HG03460 (cell line): ENCODE results near the gene DOCK1.

Experiments
- ATAC-seq: cut with Tn5 transposase; IDR thresholded peaks from one replicate; pipeline ENCODE4 v1.9.1; 2021; ENCODE audit not compliant: unreplicated experiment

Gene DOCK1

DNA sequence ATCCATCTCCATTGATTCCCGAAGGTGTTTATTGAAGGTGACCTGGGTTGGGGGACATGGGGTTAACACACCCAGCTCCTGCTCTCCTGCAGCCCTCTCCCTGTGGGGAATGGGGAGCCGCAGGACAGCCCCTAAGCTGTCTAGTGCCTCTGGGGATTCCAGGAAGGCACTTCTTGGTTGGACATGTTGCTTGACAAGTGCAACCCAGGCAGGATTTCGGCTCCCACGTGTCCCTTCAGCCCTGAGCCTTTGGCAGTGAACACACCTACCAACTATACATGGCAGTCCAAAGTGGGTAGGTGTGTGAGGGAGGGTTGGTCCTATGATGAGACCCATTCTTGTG, 43.9 kb downstream of the DOCK1 start:
- no peak for ATAC-seq

DNA sequence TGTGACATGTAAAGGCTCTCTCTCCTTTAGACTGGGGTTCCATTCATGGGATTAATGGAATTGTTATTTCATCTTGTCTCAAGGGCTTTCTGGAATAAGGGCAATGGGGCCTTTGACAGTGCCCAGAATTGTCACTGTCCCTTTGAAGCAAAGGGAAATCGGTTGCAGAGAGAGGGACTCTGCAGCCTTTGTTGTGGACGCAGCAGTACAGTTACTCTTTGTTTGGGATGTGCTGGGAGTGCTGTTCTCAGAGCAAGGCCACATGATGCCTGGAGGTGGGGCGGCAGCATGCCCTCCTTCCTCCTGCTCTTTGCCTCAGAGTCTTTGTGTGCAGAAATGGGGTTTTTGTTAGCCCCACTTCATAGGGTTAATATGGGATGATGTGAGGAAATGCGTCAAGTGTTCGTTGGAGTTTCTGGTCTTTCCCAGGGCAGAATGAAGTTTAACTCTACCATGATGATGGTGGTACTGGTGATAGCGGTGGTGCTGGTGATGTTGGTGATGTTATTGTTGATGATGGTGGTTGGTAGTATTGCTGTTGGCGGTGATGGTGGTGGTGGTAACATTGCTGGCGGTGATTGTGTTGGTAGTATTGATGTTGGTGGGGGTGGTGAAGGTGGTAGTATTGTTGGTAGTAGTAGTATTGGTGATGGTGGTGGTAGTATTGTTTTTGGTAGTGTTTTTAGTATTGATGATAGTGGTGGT, 45.3 kb downstream of the DOCK1 start:
- no peak for ATAC-seq

DNA sequence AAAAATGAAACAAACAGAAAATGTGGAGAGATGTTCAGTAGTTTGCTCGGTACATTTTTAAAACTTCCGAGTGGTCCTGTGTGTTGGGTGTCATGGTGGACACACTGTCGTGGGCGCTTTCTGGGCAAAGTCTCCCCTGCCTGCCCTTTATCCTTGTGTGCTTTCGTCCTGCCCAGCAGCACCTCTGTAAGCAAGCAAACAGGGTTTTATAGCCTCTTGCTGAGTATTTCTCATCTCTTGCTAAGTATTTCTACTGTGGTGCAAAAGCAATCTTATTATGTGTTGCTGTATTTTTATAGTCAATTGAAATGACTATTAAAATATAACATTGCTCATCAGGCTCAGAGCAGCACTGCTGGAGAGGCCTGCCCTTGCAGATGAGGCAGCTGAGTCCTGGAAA, 48.7 kb downstream of the DOCK1 start:
- ATAC-seq: no peak

DNA sequence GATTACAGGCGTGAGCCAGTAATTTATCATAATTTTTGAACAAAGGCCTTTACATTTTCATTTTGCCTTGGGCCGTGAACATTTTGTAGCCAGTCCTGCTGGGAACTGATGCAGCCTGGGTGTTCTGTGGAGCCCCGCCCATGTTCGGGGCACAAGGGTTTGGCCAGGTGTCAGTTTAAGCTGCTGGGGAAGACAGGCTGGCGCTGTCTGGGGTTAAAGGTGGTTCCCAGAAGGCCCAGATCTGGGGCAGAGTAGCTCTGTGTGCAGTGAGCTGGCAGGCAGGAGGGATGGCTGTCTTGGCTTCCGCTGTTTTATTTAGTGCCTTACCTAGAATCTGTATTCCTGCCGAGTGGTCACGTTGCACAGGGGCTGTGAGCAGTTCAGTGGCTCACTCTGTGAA, 50.2 kb downstream of the DOCK1 start:
- no peak for ATAC-seq

DNA sequence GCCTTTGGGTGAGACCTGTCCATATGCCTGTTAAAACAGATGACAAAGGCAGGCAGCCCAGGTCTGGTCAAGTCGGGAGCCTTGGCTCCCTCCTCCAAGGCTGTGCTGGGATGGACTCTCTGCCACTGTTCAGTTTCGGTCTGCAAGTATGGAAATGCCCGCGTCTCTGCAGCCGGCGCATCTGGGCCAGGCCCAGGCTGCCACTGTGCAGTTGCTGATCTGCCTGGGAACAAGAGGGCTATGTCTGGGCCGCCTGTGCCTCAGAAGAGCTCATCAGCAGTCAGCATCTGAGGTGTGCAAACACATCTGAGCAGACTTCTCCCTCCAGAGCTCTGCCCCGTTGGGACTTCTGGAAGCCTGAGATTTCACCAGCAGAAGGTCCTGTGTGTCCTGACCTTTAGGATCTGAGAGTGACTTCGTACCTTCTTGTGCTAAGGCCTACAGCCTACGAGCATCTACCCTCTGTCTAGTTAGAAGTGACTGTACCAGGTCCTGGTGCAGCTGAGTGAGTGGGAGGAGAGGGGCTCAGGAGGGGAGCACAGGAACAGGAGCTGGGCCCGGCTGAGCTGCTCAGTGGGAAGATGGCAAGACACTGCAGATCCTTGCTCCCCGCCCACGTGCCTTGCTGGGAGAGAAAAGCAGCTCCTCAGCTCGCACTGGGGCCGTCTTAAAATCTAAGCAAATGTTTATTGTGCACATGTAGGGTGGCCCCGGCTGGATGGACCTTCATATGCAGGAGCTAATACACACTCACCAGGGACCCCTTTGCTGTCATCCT, 50.9 kb downstream of the DOCK1 start:
- ATAC-seq: no peak

DNA sequence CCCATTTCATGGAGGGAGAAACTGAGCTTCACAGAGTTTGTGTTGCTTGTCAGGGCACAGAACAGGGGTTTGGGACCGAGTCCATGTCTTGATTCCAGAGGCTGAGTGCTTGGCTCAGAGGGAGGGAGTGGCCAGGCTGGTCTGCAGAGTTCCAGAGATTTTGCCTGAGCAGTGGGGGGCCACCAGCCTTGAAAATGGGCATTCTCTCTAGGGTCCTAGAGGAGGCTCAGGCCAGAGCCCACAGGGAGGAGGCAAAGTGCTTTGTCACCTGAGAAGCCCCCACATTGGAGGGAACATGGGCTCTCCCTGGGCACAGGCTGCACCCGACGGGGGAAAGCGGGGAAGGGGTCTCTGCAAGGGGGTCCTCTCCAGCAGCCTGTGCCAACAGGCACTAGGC, 51.5 kb downstream of the DOCK1 start:
- no peak for ATAC-seq

DNA sequence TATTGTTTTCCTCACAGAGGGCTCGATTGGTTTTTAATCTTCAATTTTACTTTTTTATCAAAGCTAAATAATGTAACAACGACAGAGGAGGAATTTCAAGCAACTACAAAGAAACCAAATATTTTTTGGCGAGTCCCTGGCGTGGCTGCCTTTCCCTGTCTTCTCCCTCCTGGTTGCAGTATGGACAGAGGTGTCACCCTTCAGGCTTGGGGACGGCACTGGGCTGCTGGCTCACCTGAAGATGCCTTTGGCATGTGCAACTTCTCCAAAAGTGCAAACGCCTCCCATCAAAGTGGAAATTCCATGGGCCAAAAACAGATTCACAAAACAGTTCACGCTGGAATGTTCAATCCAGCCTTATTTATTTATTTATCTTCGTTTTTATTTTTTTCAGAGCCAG, 51.9 kb downstream of the DOCK1 start:
- ATAC-seq: no peak

DNA sequence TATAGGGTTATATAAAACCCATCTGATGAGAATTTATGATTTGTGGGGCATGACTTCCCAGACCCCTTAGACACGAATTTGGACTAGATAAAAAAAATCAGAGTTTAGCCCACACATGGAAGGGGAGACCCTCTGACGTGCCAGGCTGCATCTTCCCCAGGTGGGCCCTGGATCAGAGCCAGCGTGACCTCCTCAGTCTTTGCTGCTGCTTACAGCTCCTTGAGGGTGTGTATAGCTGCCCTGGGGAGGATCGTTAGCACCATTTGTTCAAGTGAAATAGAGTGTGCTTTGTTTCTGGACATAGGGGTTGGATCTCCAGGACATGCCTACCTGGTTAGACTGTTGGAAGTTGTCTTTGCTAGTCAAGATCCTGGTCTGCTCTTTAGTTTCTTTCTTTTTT, 54.2 kb downstream of the DOCK1 start:
- ATAC-seq: no peak

DNA sequence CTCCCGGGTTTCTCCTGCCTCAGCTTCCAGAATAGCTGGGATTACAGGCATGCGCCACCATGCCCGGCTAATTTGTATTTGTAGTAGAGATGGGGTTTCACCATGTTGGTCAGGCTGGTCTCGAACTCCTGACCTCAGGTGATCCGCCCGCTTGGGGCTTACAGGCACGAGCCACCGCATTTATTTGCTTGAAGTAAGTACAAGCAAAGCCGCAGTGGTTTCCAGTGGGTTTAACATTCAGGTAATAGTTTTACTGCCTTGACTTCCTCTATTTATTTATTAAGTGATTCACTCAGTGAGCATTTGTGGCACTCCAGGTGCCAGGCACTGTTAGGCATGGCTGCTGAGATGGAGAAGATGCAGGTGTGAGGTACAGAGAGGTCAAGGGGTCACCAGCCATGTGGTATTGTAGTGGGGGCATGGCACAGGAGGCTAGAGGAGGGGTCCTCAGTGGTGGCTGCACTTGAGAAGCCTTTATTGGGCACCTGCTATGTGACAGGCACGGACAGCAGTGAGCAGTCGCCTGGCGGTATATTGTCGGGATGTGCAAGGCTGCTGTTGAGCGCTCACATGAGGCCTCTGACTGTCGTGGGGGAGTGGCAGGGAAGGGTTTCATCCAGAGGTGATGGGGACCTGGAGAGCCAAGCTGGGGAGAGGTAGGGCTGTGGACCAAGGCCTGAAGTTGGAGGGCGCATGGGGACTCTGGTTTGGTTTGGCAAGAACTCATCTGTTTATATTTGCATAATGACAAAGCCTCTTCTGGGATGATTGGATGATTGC, 54.9 kb downstream of the DOCK1 start:
- ATAC-seq: no peak

DNA sequence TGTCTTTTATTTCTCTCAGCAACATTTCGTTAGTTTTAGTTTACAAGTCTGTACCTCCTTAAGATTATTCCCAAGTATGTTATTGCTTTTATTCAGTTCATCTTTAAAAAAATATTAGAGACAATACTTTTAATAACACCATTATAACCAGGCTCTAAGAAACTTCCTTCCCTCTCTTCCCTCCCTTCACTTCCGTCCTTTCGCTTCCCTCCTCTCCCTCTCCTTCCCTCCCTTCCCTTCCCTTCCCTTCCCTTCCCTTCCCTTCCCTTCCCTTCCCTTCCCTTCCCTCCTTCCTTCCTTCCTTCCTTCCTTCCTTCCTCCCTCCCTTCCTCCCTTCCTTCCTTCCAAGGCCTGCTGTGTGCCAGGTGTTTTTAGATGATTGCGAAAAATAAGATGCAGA, 58.1 kb downstream of the DOCK1 start:
- ATAC-seq: no peak

DNA sequence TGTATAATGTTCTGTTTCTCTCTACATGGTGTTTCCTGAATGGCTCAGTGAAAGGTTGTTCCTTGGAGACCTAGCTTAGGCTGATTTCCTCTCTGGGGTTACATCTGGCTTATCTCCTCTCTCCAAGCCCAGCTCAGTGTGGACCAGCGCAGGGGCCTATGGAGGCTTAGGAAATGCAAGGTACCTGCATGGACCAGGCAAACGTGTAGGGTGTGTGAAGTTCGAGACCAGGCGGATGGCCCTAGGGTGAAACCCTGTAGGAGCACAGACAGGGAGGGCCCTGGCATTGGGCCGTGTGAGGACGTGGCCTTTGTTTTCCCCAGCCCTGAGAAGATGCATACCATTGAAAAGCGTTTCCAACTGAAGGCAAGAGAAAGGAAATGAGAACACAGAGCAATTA, 59.0 kb downstream of the DOCK1 start:
- no peak for ATAC-seq

DNA sequence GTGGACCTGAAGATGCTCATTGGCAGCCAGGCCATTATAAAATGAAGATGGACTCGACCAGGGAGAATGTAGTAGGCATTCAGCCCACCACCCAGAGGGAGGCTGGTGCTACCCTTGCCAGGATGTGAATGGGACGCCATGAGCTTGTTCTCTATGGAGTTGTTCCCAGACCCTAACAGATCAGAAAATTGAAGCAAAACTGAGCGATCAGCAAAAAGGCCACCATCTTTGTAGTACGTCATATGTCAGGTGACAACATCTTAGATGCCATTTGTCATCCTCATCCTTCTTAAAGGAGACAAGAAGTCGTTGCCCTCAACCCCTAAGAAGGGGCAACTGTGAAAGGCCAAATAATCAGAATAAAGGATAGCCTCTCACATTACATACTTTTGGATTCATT, 61.7 kb downstream of the DOCK1 start:
- ATAC-seq: no peak

DNA sequence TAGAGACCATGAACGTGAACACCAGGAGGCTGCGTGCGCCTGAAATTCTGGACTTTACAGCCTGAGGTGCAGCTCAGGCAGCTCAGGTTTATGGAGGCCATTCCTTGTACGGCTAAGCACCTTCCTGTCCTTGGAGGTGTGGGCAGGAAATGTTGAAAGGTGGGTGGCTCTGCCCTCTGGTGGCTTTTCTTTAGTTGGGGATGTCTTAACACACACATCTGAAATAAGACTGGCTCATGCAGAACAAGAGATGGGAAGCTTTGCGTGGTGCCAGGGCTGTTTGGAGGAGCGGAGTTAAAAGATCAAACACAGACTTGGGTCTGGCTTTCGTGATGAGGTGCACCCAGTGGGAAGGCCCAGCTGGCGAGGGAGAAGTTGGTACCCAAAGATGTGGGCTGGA, 64.1 kb downstream of the DOCK1 start:
- ATAC-seq: no peak

DNA sequence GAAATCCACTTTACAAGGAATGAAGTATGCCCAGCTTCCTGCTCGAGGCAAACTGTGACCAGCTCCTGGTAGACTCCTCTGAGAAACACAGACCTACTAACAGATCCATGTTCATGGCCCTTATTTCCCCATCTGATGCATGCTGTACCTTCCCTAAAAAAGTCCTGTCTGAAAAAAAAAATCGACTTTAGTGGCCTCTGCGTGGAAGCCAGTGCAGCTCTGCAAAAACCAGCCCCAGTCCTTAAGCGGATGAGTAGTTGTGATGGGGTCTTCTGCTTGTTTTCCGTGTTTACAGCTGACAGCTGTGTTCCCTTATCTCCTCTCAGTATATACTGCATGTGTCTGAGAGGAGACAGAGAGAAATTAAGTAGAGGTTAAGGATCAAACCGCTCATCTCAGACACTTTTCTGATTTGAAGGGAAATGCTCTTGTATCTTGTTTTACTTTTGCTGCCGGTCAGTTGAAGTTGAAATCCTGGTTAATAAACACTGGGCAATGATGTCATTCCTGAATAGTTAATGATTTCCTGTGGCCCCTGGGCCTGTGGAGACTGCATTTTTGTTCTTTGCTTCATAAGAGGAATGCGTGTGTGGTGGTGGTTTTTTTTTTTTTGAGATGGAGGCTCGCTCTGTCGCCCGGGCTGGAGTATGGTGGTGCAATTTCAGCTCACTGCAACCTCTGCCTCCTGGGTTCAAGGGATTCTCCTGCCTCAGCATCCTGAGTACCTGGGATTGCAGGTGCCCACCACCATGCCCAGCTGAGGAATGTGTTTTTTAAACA, 67.6 kb downstream of the DOCK1 start:
- no peak for ATAC-seq

DNA sequence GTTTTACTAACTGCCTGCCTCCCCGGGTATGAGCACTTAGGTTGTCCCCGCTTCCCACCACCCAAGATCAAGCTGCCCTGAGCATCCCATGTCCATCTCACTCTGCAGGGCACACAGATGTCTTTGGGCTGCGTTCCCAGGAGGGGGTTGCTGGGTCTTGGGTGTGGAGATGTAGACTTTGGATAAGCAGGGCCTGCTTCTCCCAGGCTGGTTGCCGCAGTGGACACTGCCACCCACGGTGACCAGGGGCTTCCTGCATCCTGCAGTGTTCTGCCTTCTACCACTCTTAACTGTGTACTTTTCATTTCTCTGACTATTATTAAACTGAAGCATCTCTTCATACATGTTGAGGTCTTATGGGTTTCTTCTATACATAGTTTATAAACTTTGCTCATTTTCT, 70.0 kb downstream of the DOCK1 start:
- no peak for ATAC-seq

DNA sequence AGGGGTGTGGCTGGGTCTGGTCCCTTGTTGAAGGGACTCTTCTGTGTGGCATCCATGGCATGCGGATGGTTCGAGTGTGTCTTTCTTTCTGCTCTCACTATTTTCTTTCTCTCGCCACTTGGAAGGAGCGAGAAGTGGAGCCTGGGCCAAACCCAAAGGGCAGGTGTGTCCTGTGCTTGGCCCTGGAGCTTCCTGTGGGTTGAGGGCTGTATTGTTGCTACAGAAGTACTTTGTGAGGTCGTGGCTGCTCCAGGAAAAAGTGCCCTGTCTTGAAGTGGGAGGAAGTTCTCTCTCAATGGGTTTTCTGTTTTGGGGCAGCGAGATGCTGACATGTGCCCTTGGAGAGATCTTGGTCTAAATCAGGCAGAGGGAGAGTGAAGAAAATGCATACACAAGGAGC, 72.0 kb downstream of the DOCK1 start:
- ATAC-seq: no peak

DNA sequence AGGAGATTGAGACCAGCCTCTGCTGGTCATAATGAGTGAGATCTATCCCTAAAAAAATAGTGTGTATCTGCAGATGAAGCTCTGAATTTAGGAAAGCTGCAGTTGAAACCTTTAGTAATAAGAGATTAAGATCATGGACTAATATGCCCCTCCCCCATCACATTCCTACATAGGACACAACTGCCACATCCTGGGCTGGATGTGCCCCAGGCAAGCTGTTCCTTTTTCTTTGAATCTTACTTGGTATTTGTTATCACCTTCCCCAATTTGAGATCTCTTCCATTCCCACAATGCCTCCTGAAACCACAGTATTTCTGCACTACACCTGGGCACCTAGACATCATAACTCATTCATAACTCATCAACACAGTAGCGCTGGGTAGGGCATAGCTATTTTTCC, 74.1 kb downstream of the DOCK1 start:
- ATAC-seq: no peak

DNA sequence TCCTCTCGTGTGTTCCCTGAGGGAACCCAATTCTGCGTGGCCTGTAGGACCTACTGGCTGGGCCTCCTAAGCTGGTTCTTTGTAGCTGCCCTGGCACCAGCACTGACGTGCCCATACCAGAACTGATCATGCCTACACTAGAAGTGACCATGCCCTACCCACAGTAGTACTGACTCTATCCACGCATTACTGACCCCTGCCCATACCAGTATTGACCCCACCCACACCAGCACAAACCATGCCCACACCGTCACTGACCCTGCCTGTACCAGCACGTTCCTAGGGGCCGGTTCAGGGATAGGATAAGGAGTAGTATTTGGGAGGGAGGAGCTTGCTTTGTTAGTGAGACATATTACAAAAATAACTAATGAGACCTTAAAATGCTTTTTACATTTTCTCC, 88.0 kb downstream of the DOCK1 start:
- ATAC-seq: no peak

DNA sequence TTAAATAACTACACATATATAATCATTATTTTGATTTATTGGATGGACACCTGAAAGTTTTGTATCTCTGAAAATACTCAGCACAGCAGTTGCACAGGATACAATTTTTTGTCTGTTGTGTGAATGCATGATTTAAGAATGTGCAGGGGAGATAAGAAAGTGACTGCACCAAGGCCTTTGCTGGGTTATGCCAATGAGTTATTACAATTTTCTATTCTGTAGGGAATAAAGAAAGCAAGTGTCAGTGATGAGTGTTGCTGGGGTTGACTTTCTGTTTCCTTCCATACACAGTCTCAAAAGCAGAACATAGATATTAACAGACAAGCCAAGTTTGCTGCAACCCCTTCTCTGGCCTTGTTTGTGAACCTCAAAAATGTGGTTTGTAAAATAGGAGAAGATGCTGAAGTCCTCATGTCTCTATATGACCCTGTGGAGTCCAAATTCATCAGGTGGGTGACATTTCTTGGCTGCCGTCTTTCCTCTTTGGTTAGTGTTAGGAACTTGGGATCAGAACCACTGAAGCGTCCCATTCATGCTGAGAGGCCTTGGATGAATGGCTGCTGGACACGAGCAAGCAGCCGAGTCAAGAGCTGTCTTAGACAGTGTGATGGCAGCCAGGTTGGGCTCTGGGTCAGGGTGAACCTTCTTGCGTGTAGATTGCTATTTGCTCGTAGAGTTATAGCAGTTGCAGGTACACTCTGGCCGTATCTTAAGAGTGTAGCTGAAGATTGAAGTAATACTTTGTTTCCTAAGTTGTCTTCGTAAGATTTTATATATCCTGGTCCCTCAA, 92.8 kb downstream of the DOCK1 start:
- ATAC-seq: no peak

DNA sequence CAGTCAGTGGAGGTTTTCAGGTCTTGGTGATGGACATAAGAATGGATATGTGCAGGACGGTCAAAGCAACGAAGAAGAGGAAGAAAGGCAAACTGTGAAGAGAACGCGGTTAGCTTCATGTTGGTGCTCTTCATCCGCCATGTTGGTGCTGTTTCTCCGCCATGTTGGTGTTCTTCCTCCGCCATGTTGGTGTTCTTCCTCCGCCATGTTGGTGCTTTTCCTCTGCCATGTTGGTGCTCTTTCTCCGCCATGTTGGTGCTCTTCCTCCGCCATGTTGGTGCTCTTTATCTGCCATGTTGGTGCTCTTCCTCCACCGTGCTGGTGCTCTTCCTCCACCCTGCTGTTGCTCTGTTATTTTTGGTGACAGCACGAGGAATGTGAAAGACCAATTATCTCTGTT, 95.4 kb downstream of the DOCK1 start:
- ATAC-seq: no peak
